GM19238 (cell line): ENCODE results near the gene PDZD2.
"Not testable (repeated sequence)": the region's sequence is repeated elsewhere in the genome, so short reads cannot be mapped to it uniquely, and the experiment has no call there.

ENCODE experiments used
- DNase-seq: peaks from one replicate; pipeline ENCODE4 v3.0.0; 2011; ENCODE audit warnings: low spot score; ENCODE audit not compliant: insufficient read length

Gene PDZD2

DNA sequence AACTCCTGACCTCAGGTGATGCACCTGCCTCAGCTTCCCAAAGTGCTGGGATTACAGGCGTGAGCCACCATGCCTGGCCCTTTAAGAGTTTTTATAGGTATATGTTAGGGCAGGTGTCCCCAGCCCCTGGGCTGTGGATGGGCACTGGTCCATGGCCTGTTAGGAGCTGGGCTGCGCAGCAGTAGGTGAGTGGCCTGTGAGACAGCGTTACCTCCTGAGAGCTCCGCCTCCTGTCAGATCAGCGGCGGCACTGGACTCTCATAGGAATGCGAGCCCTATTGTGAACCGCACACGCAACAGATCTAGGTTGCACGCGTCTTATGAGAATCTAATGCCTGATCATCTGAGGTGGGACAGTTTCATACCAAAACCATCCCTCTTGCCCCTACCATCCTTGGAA lies 361.8 kb downstream of the PDZD2 start:
- no peak for DNase-seq

DNA sequence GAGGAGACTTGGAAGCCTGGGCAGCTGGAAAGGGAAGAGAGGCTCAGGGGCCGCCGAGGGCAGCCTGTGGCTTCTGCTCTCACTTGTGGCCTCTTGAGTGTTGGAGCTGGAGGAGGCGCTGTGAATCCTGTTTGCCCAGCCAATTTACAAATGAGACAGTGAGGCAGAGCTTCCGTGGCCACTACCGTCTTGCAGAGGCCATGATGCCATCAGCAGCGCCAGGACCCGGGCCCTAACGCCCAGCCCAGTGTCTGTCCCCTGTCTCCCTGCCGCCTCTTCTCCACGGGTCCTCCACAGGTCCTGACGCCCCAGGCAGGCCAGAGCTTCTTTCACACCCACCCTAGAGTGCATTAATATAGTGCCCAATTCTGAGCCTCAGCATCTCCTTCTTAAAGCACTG lies 362.4 kb downstream of the PDZD2 start:
- DNase-seq = no peak

DNA sequence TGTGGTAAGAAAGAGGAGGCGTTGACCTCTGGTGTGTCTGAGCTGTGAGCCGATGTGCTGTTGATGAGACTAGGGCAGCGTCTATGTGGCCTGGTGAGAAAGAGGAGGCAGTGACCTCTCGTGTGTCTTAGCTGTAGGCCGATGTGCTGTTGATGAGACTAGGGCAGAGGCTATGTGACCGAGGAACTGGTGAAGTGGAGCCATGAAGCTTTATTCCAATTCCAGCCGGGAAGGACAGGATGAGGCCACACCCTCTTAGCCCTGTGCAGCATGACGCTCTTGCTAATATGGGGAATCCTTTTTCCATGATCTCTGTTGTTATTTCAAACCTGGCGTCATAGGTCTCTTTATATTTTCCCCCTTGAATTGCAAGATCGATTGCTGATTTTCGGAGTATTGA lies 362.8 kb downstream of the PDZD2 start:
- no peak for DNase-seq

DNA sequence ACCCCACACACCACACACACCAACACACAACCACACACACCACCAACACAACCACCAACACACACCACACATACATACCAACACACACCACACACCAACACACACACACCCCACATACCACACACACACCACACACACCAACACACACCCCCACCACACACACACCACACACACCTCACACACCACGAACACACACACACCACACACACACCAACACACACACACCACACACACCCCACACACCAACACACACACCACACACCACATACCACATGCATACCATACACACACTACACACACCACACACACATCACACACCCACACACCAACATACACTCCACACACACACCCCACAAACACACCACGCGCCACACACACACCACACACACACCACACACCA lies 363.8 kb downstream of the PDZD2 start:
- no peak for DNase-seq

DNA sequence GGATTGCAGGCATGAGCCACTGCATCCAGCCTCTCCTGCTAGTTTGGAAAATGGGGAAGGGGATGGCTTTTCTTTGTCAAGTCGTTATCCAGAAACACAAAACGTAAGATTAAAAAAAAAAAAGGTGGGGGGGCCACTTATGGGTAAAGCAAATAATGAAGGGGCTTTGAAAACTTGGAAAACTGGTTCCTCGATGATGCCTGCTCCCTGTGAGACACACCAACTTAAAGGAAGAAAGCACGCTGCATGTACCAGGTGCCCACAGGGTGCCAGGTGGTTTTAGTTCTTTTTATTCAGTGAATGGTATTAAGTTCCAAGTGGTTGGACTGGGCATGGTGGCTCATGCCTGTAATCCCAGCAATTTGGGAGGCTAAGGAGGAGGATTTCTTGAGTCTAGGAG lies 365.1 kb downstream of the PDZD2 start:
- DNase-seq = no peak

DNA sequence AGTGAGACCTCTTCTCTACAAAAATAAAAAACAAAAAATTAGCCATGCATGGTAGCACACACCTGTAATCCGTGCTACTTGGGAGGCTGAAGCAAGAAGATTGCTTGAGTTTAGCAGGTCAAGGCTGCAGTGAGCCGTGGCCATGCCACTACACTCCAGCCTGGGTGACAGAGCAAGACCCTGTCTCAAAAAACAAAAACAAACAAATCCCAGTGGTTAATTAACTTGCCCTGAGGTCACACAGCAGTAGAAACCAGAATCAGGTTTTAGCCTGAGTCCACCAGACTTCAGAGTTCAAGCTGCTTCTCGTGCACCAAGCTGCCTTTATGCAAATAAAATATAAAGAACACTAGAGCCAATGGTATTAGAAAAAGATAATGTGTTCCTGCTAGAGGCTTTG lies 365.5 kb downstream of the PDZD2 start:
- DNase-seq = no peak

DNA sequence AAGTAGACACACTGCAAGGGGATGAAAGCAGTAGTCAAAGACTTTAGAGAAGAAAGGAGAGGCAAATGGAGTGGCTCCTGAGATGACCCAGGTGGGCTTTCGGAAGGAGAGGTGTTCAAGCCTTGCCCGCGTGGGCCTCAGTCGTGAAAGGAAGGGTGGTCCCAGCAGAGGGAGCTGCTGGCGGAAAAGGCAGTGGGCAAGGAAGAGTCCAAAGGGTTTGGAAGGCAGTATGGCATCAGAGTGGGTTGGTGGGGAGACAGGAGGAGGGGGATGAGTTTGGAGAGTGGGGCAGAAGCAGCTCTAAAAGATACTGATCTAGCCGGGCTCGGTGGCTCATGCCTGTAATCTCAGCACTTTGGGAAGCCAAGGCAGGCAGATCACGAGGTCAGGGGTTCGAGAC lies 369.8 kb downstream of the PDZD2 start:
- no peak for DNase-seq

DNA sequence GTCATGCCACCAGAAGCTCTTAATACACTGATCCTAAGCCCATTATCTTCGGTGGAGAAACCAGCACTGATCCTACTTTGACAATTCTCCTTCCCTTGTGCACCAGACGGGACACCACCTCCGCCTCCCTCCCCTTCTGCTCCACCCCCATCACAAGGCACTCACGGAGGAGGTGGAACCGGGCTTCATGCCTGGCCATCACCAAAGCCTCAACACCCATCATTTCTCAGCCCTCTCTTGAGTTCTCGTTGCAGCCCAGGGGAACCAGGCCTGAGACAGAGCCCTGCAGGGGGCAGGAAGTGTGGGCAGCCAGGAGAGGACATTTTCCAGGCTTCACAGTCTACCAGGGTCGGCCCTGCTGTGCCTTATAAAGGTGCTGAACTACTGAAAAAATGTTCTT lies 374.7 kb downstream of the PDZD2 start:
- DNase-seq = no peak

DNA sequence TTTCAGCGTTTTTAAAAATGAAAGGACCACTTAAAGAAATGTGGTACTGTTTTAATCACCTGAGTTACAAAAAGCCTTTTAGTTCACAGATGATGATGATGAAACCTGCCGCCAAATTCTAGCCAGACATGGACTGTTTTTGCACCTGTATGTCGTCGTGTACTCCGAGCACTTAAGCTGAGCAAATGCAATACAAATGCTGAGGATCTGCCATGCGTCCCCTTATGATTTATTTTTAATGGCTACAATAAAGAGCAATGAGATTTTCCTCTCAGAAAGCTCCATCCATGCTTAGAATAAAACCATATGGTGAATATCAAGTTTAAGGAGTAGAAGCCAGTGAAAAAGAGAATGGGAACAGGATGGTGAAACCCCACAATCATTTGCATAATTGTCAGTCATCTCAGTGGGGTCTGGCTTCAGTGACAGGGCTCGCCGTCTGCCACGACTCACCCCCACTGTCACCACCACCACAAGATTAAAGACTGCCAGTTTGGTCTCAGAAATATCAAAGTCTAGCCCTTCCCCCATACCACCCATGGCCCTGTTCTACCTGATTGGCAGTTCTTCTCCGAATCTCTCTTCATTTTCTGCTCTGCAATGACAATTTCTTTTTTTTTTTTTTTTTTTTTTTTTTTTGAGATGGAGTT lies 375.3 kb downstream of the PDZD2 start:
- DNase-seq = no peak

DNA sequence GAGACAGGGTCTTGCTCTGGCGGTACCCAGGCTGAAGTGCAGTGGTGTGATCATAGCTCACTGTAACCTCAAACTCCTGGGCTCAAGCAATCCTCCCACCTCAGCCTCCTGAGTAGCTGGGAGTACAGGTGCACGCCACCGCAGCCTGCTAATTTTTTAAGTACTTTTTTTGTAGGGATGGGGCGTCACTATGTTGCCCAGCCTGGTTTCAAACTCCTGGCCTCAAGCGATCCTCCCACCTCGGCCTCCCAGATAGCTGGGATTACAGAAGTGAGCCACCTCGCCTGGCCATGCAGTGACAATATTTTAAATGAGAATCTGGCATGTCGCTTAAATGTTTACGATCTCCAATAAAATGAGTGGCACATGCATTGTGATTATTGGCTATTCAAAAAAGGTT lies 376.3 kb downstream of the PDZD2 start:
- not testable (repeated sequence) for DNase-seq

DNA sequence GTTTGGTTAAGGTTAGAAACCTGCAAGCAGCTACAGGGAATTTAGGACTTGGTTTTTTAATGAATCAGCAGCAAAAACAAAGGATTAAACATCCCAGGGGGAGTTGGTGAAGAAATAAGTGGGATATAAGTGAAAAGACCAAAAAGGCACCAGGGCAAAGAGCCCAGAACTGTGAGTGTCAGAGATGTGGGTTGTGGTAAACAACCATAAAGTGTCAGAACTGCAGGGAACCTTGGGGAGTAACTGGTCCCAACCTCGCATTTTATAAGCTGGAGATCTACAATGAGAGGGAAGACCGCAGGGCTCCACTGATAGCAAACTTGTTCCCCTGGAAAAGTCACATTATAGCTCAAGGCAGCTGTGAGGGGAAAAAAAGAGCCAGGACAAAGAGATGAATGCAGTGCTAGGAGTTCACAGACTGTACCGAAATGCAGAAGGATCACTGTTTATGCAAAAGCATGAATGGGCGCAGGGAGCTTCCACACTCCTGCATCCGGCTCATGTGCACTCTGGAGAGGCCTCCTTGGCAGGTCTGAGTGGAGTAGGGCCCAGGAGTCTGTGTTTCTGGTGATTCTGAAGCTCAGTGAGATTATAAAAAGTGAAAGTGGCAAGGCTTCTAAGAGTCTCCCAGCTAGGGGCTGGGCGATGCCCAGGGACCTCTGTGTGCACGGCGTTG lies 378.9 kb downstream of the PDZD2 start:
- DNase-seq = no peak

DNA sequence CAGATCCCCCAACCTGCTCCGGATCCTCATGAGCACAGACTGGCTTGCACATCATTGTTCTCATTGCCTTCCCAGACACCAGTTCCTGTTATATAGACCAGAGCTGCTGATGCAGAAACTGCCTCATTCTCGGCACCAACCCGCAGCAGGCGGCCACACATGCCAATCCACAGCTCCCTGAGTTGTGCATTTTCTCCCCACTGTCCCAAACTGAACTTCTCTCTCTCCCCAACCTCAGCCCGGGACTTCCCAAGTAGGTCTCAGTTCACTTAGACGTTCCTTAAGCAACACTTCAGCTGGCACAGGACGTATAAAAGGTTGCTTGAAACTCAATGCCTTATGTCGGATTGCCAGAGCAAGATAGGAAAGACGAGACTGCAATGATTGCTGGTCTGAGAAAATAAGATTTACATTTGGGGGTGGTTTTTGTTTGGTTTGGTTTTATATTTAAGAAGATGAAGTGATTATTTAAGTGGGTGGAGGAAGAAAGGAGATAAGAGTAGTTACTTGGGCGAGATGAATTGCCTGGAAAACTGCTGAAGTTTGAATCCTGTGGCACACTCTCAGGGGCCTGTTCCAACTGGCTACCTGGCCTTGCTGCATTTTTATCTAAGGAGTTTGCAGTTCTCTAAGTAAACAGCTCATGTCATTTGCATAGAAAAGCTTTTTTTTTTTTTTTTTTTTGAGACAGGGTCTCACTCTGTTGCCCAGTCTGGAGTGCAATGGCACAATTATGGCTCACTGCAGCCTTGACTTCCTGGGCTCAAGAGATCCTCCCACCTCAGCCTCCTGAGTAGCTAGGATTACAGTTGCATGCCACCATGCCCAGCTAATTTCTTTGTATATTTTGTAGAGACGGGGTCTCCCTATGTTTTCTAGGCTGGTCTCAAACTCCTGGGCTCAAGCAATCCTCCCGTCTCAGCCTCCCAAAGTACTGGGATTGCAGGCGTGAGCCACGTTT lies 379.8 kb downstream of the PDZD2 start:
- DNase-seq = no peak

DNA sequence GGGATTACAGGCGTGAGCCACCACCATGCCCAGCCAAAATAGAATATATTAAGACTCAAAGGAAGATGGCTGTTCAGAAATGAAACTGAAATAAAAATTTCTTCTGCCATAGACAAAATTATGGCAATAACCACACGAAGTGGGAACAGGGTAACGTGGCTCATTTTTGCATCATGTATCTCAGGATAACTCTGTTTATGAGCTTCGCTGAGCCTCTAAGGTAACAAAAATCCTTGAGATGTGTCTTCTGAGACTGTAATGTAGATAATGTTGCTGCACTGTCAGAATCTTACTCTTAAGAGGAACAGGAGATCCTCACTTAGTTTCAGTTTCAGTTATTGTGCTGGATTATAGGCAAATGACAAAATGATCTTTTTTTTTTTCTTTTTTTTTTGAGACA lies 381.3 kb downstream of the PDZD2 start:
- DNase-seq = no peak

DNA sequence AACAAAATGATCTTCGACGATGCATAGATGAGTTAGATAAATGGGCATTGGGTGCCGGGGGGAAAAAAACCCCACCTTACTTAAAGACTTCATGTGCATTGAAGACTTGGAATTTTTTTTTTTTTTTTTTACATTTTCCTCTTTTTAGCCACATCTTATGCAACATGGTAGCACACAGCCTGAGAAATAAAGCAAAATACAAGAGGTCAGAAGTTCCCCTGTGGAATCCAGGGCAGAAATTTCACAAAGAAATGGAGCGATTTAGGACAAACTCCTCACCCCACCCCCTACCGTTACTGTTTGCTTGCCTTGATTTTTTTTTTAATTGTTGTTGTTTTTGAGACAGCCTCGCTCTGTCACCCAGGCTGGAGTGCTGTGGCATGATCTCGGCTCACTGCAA lies 382.0 kb downstream of the PDZD2 start:
- no peak for DNase-seq

DNA sequence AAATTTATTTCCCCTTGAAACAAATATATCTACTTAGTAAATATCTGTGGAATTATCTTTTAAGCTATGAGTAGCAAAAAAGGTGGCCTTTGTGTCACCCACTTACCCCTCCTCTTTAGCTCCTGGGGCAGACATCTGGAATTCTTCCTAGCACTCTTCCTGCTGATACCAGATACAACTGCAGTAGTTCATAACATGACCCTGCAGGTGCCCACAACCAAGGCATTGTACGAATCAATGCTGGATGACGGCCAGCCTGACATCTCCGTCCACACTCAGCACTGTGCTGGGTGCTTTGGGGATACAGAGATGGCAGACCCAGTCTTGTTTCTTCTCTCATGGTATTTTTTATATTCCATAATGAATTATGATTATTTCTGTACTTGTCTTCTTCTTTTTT lies 382.8 kb downstream of the PDZD2 start:
- DNase-seq = no peak

DNA sequence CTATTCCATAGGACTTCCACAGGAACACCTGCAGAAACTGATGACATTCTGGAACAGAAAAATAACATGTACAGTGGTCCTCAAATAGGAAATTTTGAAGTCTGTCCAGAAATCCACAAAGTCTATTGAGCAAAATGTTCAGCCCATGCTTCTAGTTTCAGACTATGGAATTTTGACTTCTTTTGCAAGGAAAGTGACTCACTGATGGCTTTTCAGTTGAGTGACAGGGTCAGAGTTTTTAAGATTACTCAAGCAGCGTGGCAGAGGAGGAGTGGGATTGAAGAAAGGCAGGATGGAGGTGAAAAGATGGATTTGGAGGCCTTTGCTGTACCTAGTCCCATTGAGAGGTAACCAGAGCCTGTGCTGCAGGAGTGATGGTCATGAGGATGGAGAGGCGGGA lies 383.7 kb downstream of the PDZD2 start:
- DNase-seq = no peak

DNA sequence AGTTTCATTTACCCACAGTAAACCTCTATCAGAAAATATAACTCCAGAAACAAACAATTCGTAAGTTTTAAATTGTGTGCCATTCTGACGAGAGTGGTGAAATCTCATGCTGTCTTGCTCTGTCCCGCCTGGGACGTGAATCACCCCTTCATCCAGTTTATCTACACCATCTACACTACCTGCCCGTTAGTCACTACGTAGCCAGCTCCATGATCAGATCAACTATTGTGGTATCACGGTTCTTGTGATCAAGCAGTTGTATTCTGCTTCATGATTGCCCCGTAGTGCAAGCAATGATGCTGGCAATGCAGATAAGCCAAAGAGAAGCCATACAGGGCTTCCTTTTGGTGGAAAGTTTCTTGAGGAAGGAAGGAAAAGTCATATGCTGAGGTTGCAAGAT lies 384.9 kb downstream of the PDZD2 start:
- DNase-seq = no peak

DNA sequence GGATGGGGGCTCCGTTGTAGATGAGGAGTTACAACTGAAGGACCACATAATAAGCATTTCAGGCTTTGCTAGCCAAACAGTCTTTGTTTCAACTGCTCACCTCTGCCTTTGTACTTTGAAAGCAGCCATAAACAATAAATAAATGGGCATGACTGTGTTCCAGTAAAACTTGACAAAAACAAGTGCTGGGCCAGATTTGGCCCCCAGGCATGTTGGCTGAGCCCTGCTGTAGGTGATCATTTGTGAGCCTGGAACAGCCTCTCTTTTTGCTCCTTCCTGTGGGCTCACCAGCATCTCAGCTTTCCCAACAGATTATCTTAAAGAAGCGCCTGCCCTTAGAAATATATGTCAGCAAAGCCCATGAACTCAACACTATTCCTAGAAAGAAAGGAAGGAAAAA lies 385.8 kb downstream of the PDZD2 start:
- DNase-seq = no peak

DNA sequence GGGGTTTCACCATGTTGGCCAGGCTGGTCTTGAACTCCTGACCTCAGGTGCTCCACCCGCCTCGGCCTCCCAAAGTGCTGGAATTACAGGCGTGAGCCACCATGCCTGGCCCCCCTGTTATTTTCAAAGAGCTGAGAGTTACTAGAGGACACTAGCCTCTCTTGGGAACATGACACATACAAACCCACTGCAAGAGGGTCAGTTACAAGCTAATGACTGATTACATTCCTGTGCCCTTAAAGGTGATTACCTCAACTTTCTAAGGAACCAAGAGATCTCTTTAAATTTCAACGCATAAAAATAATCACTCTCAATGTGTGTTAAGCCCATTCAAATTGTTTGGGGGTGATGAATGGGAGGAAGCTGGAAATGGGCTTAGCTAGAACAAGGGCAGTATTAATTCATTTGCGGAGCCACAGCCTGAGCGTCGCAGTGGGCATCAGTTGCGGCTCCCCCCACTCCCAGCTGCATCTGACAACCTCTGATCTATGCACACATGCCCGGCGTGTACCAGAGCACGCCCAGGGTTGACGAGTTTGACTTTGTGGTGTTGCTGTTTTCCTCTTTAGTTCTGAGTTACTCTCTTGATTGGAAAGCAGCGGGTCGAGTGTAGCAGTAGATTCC lies 388.3 kb downstream of the PDZD2 start:
- no peak for DNase-seq

DNA sequence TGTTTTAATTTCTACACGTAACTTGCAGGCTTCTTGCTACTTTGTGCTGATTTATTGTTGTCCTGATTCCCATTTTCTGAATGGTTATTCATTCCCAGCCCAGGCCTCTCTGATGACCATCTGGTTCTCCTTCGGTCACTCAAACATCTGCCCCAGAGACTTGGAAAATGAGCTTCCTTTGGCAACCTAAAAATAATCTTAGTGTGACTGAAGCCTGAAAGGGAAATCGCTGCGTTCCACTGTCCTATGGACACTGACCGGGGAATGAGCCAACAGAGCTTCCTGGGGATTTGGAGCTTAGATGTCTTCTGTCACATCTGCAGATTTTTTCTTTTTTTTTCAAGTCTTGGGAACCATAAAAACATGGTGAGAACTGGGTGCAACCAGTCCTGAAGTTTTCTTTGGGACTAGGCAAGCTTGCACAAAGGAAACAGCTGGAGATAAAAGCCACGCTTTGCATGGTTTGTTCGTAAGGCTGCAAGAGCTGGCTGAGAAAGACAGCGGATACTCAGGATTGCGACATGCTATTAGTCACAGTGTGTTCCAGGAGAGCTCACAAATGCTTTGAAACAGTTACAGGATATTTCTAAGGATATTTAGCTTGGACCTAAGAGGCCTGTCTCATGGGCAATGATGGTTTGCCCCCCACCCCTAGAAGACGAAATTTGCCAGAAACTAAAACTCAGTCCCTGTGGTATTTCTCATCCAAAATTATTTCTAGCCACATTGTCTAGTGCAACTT lies 389.0 kb downstream of the PDZD2 start:
- DNase-seq = no peak

DNA sequence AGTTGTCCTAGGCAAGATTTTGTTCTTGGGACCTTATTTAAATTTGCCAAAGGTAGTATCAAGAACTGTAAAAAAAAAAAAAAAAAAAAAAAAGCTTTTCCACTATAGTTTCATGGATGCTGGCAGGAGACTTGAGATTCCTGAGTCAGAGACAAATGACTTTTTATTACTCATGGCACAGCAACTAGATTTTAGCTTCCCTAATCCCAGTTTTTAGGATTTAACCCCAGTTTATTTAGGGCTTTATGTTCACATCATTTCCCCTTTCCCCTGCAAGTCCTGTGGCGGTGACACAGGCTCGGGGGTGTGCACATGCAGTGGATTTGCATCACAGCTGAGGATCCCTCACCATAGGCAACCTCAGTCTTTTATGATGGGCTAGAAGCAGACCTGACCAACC lies 390.3 kb downstream of the PDZD2 start:
- no peak for DNase-seq
